CD4-positive, CD25-positive, alpha-beta regulatory T cell (primary cell): ENCODE measurements around the gene FGD5. TPM values are rescaled to one million over a fixed set of nuclear protein-coding genes. Genes with fewer than 3 reads are reported as not detected.

Experiments
- ATAC-seq, 2 donors: fragments of 150-1000 bp; cut with Tn5 transposase; one replicate each; pipeline ENCODE4 v1.10.0; 2021; ENCODE audit warnings: low read depth in 2 of 2, moderate number of reproducible peaks in 2 of 2, moderate library complexity in 1 of 2
- DNase-seq, 3 donors: peaks; one replicate each; pipeline versions ENCODE4 v3.0.0 to v3.0.0-alpha.2; 2012 to 2022; ENCODE audit warnings: mixed read lengths in 1 of 3
- H3K27ac ChIP-seq: one replicate; pipeline ENCODE4 v1.7.0; 2013; ENCODE audit warnings: mild to moderate bottlenecking, low read length; ENCODE audit not compliant: insufficient read depth, poor library complexity, severe bottlenecking
- H3K27me3 ChIP-seq: one replicate; pipeline ENCODE4 v1.7.0; 2013; ENCODE audit warnings: low read length; ENCODE audit not compliant: control insufficient read depth, insufficient read depth
- H3K36me3 ChIP-seq: one replicate; pipeline ENCODE4 v1.7.0; 2013; ENCODE audit warnings: mild to moderate bottlenecking, low read length, moderate library complexity; ENCODE audit not compliant: control insufficient read depth, insufficient read depth
- H3K4me1 ChIP-seq: 2 replicates; pipeline ENCODE4 v1.7.0; 2013; ENCODE audit warnings: mild to moderate bottlenecking, low read length; ENCODE audit not compliant: insufficient read depth, control insufficient read depth, poor library complexity, severe bottlenecking
- H3K4me3 ChIP-seq: one replicate; pipeline ENCODE4 v1.7.0; 2013; ENCODE audit warnings: low read depth, mild to moderate bottlenecking, low read length, moderate library complexity
- H3K9me3 ChIP-seq, 2 experiments: 1 replicate in 1 of 2; 2 replicates in 1 of 2; pipeline ENCODE4 v1.7.0; 2013; ENCODE audit warnings: low read length in 2 of 2, mild to moderate bottlenecking in 1 of 2, moderate library complexity in 1 of 2; ENCODE audit not compliant: control insufficient read depth in 2 of 2
- H3K27ac Mint-ChIP-seq, 3 donors: one replicate each; pipeline ENCODE4 v1.8.0; 2020 to 2022; ENCODE audit warnings: mild to moderate bottlenecking in 3 of 3, mixed read lengths in 3 of 3, moderate library complexity in 2 of 3
- H3K27me3 Mint-ChIP-seq: one replicate; pipeline ENCODE4 v1.8.0; 2022; ENCODE audit warnings: mild to moderate bottlenecking, mixed read lengths
- H3K36me3 Mint-ChIP-seq: one replicate; pipeline ENCODE4 v1.8.0; 2020; ENCODE audit warnings: mixed read lengths
- H3K4me1 Mint-ChIP-seq, 4 donors: one replicate each; pipeline ENCODE4 v1.8.0; 2020 to 2022; ENCODE audit warnings: mixed read lengths in 4 of 4, mild to moderate bottlenecking in 1 of 4
- H3K4me3 Mint-ChIP-seq, 4 donors: one replicate each; pipeline ENCODE4 v1.8.0; 2020 to 2022; ENCODE audit warnings: mild to moderate bottlenecking in 4 of 4, mixed read lengths in 4 of 4, moderate library complexity in 3 of 4
- H3K9me3 Mint-ChIP-seq, 7 donors: one replicate each; pipeline ENCODE4 v1.8.0; 2020 to 2022; ENCODE audit warnings: mixed read lengths in 7 of 7, mild to moderate bottlenecking in 3 of 7, moderate library complexity in 2 of 7
- polyA plus RNA-seq, 4 donors: library from polyadenylated mRNA; unstranded; fragments of 300-500 nt; fragmentation: Illumina TruSeq; gene quantifications; one replicate each; pipeline ENCODE4 v1.2.3, GENCODE V29; 2021
- total RNA-seq: library from RNA; stranded (reverse); gene quantifications from one replicate; pipeline ENCODE4 v1.2.3, GENCODE V29; 2022

FGD5 gene
- total and polyA plus RNA-seq, 5 donors from 2014 or later, result 0.13 to 0.79 TPM; not detected in 3

DNA sequence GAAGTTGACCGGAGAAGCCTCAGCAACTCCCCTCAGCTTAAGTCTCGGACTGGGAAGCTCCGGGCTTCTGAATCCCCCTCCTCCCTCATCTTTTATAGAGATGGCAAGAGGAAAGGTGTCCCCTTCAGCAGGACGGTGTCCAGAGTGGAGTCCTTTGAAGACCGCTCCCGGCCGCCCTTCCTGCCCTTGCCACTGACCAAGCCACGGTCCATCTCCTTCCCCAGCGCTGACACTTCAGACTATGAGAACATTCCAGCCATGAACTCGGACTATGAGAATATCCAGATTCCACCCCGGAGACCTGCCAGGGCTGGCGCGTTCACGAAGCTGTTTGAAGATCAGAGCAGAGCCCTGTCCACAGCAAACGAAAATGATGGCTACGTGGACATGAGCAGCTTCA is 2.4 kb downstream of the FGD5 start:
- Histone ChIP-seq H3K27me3 (no peaks in the 10 kb centered on the region), H3K4me1 (no peaks in the 10 kb centered on the region), H3K4me3 (no peak overlapping the region), H3K36me3 (no peaks in the 10 kb centered on the region), H3K9me3 (no peaks in the 10 kb centered on the region), H3K27ac (no peak overlapping the region)
- Mint-ChIP-seq H3K27ac (no peak overlapping the region), H3K36me3 (no peaks in the 10 kb centered on the region), H3K9me3 (no peaks in the 10 kb centered on the region), H3K27me3 (peaks cover 8% of the 10 kb centered on the region), H3K4me1 (no peaks in the 10 kb centered on the region), H3K4me3 (no peak overlapping the region)
- ATAC-seq (no peak), DNase-seq (no peak)

GRCh38 chr3:14822134-14822533 is 3.4 kb downstream of the FGD5 start:
- no peaks in the 10 kb centered on the region for H3K4me1 Mint-ChIP-seq
- H3K36me3 ChIP-seq, result no peaks in the 10 kb centered on the region
- no peak for DNase-seq
- H3K9me3 ChIP-seq, result no peaks in the 10 kb centered on the region
- no peak overlapping the region for H3K4me3 ChIP-seq
- peaks cover 4% of the 10 kb centered on the region for H3K27me3 Mint-ChIP-seq
- no peak for ATAC-seq
- no peak overlapping the region for H3K27ac Mint-ChIP-seq
- H3K9me3 Mint-ChIP-seq, result no peaks in the 10 kb centered on the region
- no peak overlapping the region for H3K27ac ChIP-seq
- H3K4me1 ChIP-seq, result no peaks in the 10 kb centered on the region
- H3K4me3 Mint-ChIP-seq, result no peak overlapping the region
- no peaks in the 10 kb centered on the region for H3K36me3 Mint-ChIP-seq
- no peaks in the 10 kb centered on the region for H3K27me3 ChIP-seq

GRCh38 chr3:14822670-14823390 is 4.1 kb downstream of the FGD5 start:
- H3K36me3 ChIP-seq, result no peaks in the 10 kb centered on the region

GRCh38 chr3:14823393-14823792 is 4.6 kb downstream of the FGD5 start:
- DNase-seq, result no peak
- no peak for ATAC-seq
- Histone ChIP-seq H3K4me3 (no peak overlapping the region), H3K27me3 (no peaks in the 10 kb centered on the region), H3K36me3 (no peaks in the 10 kb centered on the region), H3K27ac (no peak overlapping the region), H3K4me1 (no peaks in the 10 kb centered on the region), H3K9me3 (no peaks in the 10 kb centered on the region)
- Mint-ChIP-seq H3K4me3 (no peak overlapping the region), H3K27ac (no peak overlapping the region), H3K9me3 (peaks cover 0 to 2% (median 0%) of the 10 kb centered on the region in 7 donors), H3K36me3 (no peaks in the 10 kb centered on the region), H3K4me1 (no peaks in the 10 kb centered on the region), H3K27me3 (peaks cover 4% of the 10 kb centered on the region)

More at GRCh38 chr3:14822670-14823390, 4.1 kb downstream of the FGD5 start:
- no peaks in the 10 kb centered on the region for H3K36me3 Mint-ChIP-seq
- H3K27ac Mint-ChIP-seq, result no peak overlapping the region
- Histone ChIP-seq H3K9me3 (no peaks in the 10 kb centered on the region), H3K4me1 (no peaks in the 10 kb centered on the region), H3K27me3 (no peaks in the 10 kb centered on the region), H3K27ac (no peak overlapping the region), H3K4me3 (no peak overlapping the region)
- DNase-seq, result no peak
- no peak for ATAC-seq
- H3K4me3 Mint-ChIP-seq, result no peak overlapping the region
- H3K9me3 Mint-ChIP-seq, result peaks cover 0 to 2% (median 0%) of the 10 kb centered on the region in 7 donors
- peaks cover 4% of the 10 kb centered on the region for H3K27me3 Mint-ChIP-seq
- no peaks in the 10 kb centered on the region for H3K4me1 Mint-ChIP-seq

DNA sequence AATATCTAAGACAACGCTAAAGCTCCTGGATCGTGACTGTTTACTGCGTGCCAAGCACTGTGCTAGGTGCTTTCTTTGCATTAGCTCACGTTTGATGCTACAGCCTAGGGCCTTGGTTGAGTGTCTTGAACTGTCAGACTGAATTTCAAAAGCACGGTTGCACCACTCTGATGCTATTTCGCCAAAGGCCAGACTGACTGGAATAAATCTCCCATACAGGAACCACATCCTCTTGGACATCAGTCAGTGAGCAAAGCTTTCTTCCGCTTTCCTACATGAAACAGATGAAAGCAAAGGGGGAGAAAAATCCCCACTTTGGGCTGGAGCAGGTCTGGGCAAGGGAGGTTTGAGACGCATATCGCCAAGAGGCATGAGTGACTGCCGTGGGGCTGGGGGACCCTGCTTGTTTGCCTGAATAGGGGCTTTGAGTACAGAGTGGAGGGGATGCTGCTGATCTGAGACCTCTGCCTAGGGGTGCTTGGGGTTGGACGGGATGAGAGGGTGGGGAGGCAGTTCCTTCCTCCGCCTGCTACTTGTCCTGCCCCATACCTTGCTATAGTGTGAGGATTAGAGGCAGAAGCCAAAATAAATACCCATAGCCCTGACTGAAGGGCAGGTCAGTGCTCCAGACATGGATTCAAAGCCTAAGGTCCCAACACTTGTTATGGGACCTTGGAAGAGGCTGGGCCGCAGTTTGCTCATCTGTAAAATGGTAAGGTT is 5.3 kb downstream of the FGD5 start:
- no peak overlapping the region for H3K27ac Mint-ChIP-seq
- no peak overlapping the region for H3K4me3 ChIP-seq
- no peaks in the 10 kb centered on the region for H3K36me3 ChIP-seq
- H3K4me1 Mint-ChIP-seq, result no peaks in the 10 kb centered on the region
- H3K27ac ChIP-seq, result no peak overlapping the region
- no peaks in the 10 kb centered on the region for H3K9me3 ChIP-seq
- peaks cover 4% of the 10 kb centered on the region for H3K27me3 Mint-ChIP-seq
- H3K9me3 Mint-ChIP-seq, result peaks cover 0 to 3% (median 0%) of the 10 kb centered on the region in 7 donors
- H3K4me3 Mint-ChIP-seq, result no peak overlapping the region
- DNase-seq (no peak), ATAC-seq (no peak)
- H3K27me3 ChIP-seq, result no peaks in the 10 kb centered on the region
- no peaks in the 10 kb centered on the region for H3K36me3 Mint-ChIP-seq
- H3K4me1 ChIP-seq, result no peaks in the 10 kb centered on the region

DNA sequence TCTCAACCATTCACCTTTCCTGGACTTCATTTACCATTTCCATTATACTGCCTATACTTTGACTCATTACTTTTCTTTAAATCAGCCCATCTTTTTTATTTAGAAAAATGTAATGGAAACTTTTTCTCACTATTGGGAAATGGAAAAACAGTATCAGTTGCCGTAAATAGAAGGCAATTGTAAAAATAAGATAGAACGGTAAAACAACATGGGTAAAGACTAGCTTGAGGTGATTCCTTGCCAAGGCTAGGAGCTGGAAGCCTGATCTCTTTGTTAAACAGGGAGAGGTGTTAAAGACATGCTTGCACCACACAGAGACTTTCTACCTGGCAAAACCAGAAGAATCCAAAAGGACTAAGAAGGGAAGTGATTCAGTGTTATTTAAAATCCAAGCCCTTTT is 5.9 kb downstream of the FGD5 start:
- Histone ChIP-seq H3K27ac (no peak overlapping the region), H3K9me3 (no peaks in the 10 kb centered on the region), H3K36me3 (no peaks in the 10 kb centered on the region), H3K4me3 (no peak overlapping the region), H3K27me3 (peaks cover 2% of the 10 kb centered on the region), H3K4me1 (no peaks in the 10 kb centered on the region)
- Mint-ChIP-seq H3K9me3 (peaks cover 0 to 3% (median 0%) of the 10 kb centered on the region in 7 donors), H3K4me1 (no peaks in the 10 kb centered on the region), H3K36me3 (no peaks in the 10 kb centered on the region), H3K4me3 (no peak overlapping the region), H3K27ac (no peak overlapping the region), H3K27me3 (peaks cover 8% of the 10 kb centered on the region)
- DNase-seq (no peak), ATAC-seq (no peak)

GRCh38 chr3:14826069-14826468 is 7.3 kb downstream of the FGD5 start:
- DNase-seq (no peak), ATAC-seq (no peak)
- peaks cover 8% of the 10 kb centered on the region for H3K27me3 Mint-ChIP-seq
- H3K4me3 Mint-ChIP-seq, result no peak overlapping the region
- H3K9me3 Mint-ChIP-seq, result peaks cover 0 to 3% (median 0%) of the 10 kb centered on the region in 7 donors
- H3K36me3 Mint-ChIP-seq, result no peaks in the 10 kb centered on the region
- H3K4me3 ChIP-seq, result no peak overlapping the region
- no peaks in the 10 kb centered on the region for H3K9me3 ChIP-seq
- H3K36me3 ChIP-seq, result no peaks in the 10 kb centered on the region
- H3K27ac ChIP-seq, result no peak overlapping the region
- peaks cover 3% of the 10 kb centered on the region for H3K27me3 ChIP-seq
- no peaks in the 10 kb centered on the region for H3K4me1 Mint-ChIP-seq
- H3K27ac Mint-ChIP-seq, result no peak overlapping the region
- H3K4me1 ChIP-seq, result no peaks in the 10 kb centered on the region

- Histone ChIP-seq H3K27me3 (peaks cover 3% of the 10 kb centered on the region), H3K27ac (no peak overlapping the region), H3K36me3 (no peaks in the 10 kb centered on the region), H3K9me3 (no peaks in the 10 kb centered on the region), H3K4me1 (no peaks in the 10 kb centered on the region), H3K4me3 (no peak overlapping the region)
- H3K36me3 Mint-ChIP-seq, result no peaks in the 10 kb centered on the region
- no peak overlapping the region for H3K27ac Mint-ChIP-seq
- no peak overlapping the region for H3K4me3 Mint-ChIP-seq
- no peaks in the 10 kb centered on the region for H3K4me1 Mint-ChIP-seq
- H3K27me3 Mint-ChIP-seq, result peaks cover 6% of the 10 kb centered on the region
- ATAC-seq, result no peak
- DNase-seq, result no peak
- H3K9me3 Mint-ChIP-seq, result peaks cover 0 to 3% (median 0%) of the 10 kb centered on the region in 7 donors
Measured at GRCh38 chr3:14827776-14828175, 9.0 kb downstream of the FGD5 start.
